GM19468 (cell line): ENCODE results near the gene CARS2.

ENCODE experiments used
- ATAC-seq: cut with Tn5 transposase; IDR thresholded peaks from one replicate; pipeline ENCODE4 v1.9.1; 2021; ENCODE audit warnings: mild to moderate bottlenecking, moderate library complexity, moderate number of reproducible peaks; ENCODE audit not compliant: unreplicated experiment; ENCODE audit errors: extremely low read depth

The CARS2 gene

DNA sequence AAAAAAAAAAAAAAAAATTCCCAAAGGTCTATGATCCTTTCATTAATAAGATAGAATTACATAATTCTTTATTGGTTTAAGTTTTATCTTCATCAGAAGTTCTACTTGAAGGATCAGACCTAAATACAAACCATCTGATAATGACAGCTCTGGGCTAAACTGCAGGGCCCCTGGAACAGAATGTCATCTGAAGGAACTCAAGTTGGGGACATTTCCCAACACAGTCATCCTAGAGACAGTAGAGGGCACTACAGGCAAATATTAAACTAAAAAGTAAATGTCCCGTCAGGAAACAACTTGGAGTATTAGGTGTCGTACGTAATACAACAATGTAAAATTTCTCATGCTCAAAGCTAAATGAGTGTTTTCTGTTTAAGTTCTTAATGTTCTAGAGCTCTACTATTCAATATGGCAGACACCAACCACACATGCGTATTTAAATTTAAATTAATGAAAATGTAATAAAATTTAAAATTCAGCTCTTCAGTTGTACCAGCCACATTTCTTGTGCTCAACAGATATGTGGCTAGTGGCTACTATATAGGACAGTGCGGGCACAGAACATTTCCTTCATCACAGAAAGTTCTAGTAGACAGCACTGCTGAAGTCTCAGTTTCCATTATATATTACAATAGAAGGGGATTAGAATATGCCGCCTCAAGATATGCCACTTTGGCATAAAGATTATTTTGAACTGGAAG lies 112.3 kb downstream of the CARS2 start:
- no peak for ATAC-seq

- no peak for ATAC-seq
Observed at GRCh38 chr13:110592665-110593064, 113.3 kb downstream of the CARS2 start.
